PC-9 (cell line): ENCODE results near the gene UBTD1.

Source experiments
- EZH2 ChIP-seq: fragments of 200-600 bp; sonication (generic); IDR thresholded peaks from 2 replicates; pipeline ENCODE4 v1.8.0; 2017; ENCODE audit warnings: antibody characterized with exemption, low read depth
- TF ChIP-seq, protein P1 (sequence below): fragments of 200-600 bp; sonication (generic); conservative IDR thresholded peaks from 2 replicates; pipeline ENCODE4 v1.6.1; 2017; ENCODE audit warnings: mixed run types, antibody characterized with exemption, mild to moderate bottlenecking, moderate library complexity

DNA sequence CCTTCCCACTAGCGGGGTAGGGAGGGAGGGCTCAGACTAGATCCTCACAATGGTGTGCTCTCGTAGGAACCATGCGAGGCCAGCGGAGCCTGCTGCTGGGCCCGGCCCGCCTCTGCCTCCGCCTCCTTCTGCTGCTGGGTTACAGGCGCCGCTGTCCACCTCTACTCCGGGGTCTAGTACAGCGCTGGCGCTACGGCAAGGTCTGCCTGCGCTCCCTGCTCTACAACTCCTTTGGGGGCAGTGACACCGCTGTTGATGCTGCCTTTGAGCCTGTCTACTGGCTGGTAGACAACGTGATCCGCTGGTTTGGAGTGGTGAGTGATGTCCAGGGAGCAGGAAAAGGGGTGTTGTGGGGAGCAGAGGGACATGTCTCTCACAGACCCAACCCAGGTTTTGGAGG is 47.1 kb upstream of the UBTD1 start:
- TF ChIP-seq EZH2: no peak
- TF ChIP-seq, protein P1, sequence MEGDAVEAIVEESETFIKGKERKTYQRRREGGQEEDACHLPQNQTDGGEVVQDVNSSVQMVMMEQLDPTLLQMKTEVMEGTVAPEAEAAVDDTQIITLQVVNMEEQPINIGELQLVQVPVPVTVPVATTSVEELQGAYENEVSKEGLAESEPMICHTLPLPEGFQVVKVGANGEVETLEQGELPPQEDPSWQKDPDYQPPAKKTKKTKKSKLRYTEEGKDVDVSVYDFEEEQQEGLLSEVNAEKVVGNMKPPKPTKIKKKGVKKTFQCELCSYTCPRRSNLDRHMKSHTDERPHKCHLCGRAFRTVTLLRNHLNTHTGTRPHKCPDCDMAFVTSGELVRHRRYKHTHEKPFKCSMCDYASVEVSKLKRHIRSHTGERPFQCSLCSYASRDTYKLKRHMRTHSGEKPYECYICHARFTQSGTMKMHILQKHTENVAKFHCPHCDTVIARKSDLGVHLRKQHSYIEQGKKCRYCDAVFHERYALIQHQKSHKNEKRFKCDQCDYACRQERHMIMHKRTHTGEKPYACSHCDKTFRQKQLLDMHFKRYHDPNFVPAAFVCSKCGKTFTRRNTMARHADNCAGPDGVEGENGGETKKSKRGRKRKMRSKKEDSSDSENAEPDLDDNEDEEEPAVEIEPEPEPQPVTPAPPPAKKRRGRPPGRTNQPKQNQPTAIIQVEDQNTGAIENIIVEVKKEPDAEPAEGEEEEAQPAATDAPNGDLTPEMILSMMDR: no peak
